SK-N-SH treated with all-trans-retinoic acid at 6 μM for 48 hours (cell line): ENCODE data around the gene TNS2.

Experiments used
- ATAC-seq: fragments of 200-7000 bp; cut with Tn5 transposase; 3 replicates; pipeline ENCODE4 v1.9.1; 2020; ENCODE audit warnings: mild to moderate bottlenecking, moderate library complexity
- ARNTL ChIP-seq: fragments of 450-650 bp; formaldehyde crosslinking; IDR thresholded peaks from 2 replicates; pipeline ENCODE4 v1.5.0; 2020; ENCODE audit warnings: low read depth, mild to moderate bottlenecking, moderate library complexity, borderline replicate concordance
- BACH2 ChIP-seq: fragments of 250-450 bp; sonication (Bioruptor Pico); IDR thresholded peaks from 2 replicates; pipeline ENCODE4 v1.9.0; 2021; ENCODE audit warnings: mild to moderate bottlenecking, borderline replicate concordance
- CSDC2 ChIP-seq: fragments of 250-450 bp; sonication (Bioruptor Pico); IDR thresholded peaks from 2 replicates; pipeline ENCODE4 v1.5.0; 2020; ENCODE audit warnings: mild to moderate bottlenecking, moderate library complexity
- ESRRG ChIP-seq: fragments of 250-450 bp; sonication (Bioruptor Pico); IDR thresholded peaks from 2 replicates; pipeline ENCODE4 v1.6.1; 2021; ENCODE audit warnings: mild to moderate bottlenecking
- GLIS3 ChIP-seq: fragments of 250-450 bp; sonication (Bioruptor Pico); IDR thresholded peaks from 2 replicates; pipeline ENCODE4 v1.5.0; 2020; ENCODE audit warnings: mild to moderate bottlenecking, moderate library complexity
- ISL1 ChIP-seq: fragments of 250-450 bp; sonication (Bioruptor Pico); IDR thresholded peaks from 2 replicates; pipeline ENCODE4 v2.1.2; 2022; ENCODE audit warnings: mild to moderate bottlenecking, moderate library complexity
- OSR1 ChIP-seq: fragments of 250-450 bp; sonication (Bioruptor Pico); IDR thresholded peaks from 2 replicates; pipeline ENCODE4 v1.8.0; 2022; ENCODE audit warnings: moderate library complexity, mild to moderate bottlenecking, inconsistent platforms
- PATZ1 ChIP-seq: fragments of 250-450 bp; sonication (Bioruptor Pico); IDR thresholded peaks from 2 replicates; pipeline ENCODE4 v1.8.0; 2020; ENCODE audit warnings: mild to moderate bottlenecking, moderate library complexity, borderline replicate concordance
- POU6F1 ChIP-seq: fragments of 250-450 bp; sonication (Bioruptor Pico); IDR thresholded peaks from 2 replicates; pipeline ENCODE4 v1.8.0; 2021; ENCODE audit warnings: low read depth, mild to moderate bottlenecking, moderate library complexity, borderline replicate concordance
- PPARA ChIP-seq: fragments of 250-450 bp; sonication (Bioruptor Pico); IDR thresholded peaks from 2 replicates; pipeline ENCODE4 v1.5.0; 2020; ENCODE audit warnings: mild to moderate bottlenecking, borderline replicate concordance
- RARB ChIP-seq: fragments of 250-450 bp; sonication (Bioruptor Pico); IDR thresholded peaks from 2 replicates; pipeline ENCODE4 v1.8.0; 2021; ENCODE audit warnings: mild to moderate bottlenecking, moderate library complexity
- SNAI2 ChIP-seq: fragments of 250-450 bp; sonication (Bioruptor Pico); IDR thresholded peaks from 2 replicates; pipeline ENCODE4 v1.5.0; 2020; ENCODE audit warnings: mild to moderate bottlenecking, moderate library complexity
- TCF4 ChIP-seq: fragments of 250-450 bp; sonication (Bioruptor Pico); IDR thresholded peaks from 2 replicates; pipeline ENCODE4 v1.8.0; 2021; ENCODE audit warnings: mild to moderate bottlenecking, moderate library complexity, borderline replicate concordance
- TOX ChIP-seq: fragments of 250-450 bp; sonication (Bioruptor Pico); IDR thresholded peaks from 2 replicates; pipeline ENCODE4 v1.8.0; 2021; ENCODE audit warnings: mild to moderate bottlenecking, moderate library complexity, borderline replicate concordance
- TSHZ2 ChIP-seq: fragments of 250-450 bp; sonication (Bioruptor Pico); IDR thresholded peaks from 2 replicates; pipeline ENCODE4 v1.5.0; 2020; ENCODE audit warnings: mild to moderate bottlenecking, moderate library complexity
- ZC3H10 ChIP-seq: fragments of 250-450 bp; sonication (Bioruptor Pico); IDR thresholded peaks from 2 replicates; pipeline ENCODE4 v1.5.1; 2021; ENCODE audit warnings: mild to moderate bottlenecking, moderate library complexity
- ZFP3 ChIP-seq: fragments of 250-450 bp; sonication (Bioruptor Pico); IDR thresholded peaks from 2 replicates; pipeline ENCODE4 v1.5.0; 2020; ENCODE audit warnings: mild to moderate bottlenecking, moderate library complexity
- ZFP30 ChIP-seq: fragments of 450-650 bp; formaldehyde crosslinking; IDR thresholded peaks from 2 replicates; pipeline ENCODE4 v1.5.0; 2022; ENCODE audit warnings: mild to moderate bottlenecking, moderate library complexity
- ZNF565 ChIP-seq: fragments of 450-650 bp; formaldehyde crosslinking; conservative IDR thresholded peaks from 2 replicates; pipeline ENCODE4 v1.5.0; 2020; ENCODE audit warnings: low read depth, mild to moderate bottlenecking, moderate library complexity
- ZNF70 ChIP-seq: fragments of 450-650 bp; formaldehyde crosslinking; IDR thresholded peaks from 2 replicates; pipeline ENCODE4 v1.5.0; 2020; ENCODE audit warnings: mild to moderate bottlenecking, moderate library complexity
- ZNF8 ChIP-seq: fragments of 450-650 bp; formaldehyde crosslinking; IDR thresholded peaks from 2 replicates; pipeline ENCODE4 v1.5.0; 2020; ENCODE audit warnings: mild to moderate bottlenecking, moderate library complexity
- TF ChIP-seq, protein P1 (sequence below): fragments of 250-450 bp; sonication (Bioruptor Pico); IDR thresholded peaks from 2 replicates; pipeline ENCODE4 v1.5.1; 2020; ENCODE audit warnings: low read depth, mild to moderate bottlenecking, moderate library complexity

TNS2 gene

DNA sequence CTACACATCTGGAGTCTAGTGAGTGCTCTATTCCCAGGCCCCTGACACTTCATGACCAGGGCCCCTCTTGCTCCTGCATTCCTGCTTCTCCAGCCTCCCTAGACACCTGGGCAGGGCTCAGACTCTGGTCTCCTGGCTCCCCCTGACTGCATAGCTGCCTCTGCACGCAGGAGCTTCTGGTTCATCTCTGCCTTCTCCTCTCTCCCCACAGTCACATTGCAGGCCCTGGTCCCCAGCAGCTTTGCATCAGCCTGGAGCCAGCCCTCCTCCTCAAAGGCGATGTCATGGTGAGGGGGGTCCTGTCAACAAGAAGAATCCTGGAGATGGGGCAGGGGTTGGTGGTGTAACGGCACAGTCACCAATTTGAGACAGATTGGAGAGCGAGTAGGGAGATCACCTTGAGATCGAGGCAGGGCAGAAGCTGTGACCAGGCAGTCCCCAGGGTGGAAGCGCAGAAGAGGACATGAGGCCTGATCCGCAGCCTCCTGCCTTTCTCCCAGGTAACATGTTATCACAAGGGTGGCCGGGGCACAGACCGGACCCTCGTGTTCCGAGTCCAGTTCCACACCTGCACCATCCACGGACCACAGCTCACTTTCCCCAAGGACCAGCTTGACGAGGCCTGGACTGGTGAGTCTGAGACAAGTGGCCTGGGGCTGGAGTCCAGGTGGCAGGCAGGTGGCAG is 8.1 kb downstream of the TNS2 start (continued):
- TF ChIP-seq, protein P1, sequence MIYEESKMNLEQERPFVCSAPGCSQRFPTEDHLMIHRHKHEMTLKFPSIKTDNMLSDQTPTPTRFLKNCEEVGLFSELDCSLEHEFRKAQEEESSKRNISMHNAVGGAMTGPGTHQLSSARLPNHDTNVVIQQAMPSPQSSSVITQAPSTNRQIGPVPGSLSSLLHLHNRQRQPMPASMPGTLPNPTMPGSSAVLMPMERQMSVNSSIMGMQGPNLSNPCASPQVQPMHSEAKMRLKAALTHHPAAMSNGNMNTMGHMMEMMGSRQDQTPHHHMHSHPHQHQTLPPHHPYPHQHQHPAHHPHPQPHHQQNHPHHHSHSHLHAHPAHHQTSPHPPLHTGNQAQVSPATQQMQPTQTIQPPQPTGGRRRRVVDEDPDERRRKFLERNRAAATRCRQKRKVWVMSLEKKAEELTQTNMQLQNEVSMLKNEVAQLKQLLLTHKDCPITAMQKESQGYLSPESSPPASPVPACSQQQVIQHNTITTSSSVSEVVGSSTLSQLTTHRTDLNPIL (CRISPR knock-in tag), result no peak
- no peak for TF ChIP-seq GLIS3 (CRISPR knock-in tag)
- no peak for TF ChIP-seq ZFP30
- no peak for TF ChIP-seq ARNTL (CRISPR knock-in tag)
- no peak for TF ChIP-seq TCF4 (CRISPR knock-in tag)
- TF ChIP-seq RARB (CRISPR knock-in tag), result no peak
- no peak for TF ChIP-seq POU6F1
- no peak for TF ChIP-seq ZNF8 (CRISPR knock-in tag)
- TF ChIP-seq SNAI2, result no peak

DNA sequence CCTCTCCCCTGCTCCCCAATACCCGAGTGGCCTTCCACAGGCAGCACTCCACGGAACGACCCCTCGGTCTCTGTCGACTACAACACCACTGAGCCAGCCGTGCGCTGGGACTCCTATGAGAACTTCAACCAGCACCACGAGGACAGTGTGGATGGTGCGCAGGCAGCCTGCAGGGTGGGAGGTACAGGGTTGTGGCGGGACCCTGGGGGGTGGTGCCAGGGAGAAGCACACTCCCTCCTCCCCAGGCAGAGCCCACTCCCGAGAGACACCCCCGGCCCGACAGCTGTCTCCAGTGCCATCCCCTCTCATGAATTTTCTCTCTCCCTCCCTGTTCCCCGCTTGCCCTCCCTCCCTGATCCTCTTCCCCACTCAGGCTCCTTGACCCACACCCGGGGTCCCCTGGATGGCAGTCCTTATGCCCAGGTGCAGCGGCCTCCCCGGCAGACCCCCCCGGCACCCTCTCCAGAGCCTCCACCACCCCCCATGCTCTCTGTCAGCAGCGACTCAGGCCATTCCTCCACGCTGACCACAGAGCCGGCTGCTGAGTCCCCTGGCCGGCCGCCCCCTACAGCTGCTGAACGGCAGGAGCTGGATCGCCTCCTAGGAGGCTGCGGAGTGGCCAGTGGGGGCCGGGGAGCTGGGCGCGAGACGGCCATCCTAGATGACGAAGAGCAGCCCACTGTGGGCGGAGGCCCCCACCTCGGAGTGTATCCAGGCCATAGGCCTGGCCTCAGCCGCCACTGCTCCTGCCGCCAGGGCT is 9.0 kb downstream of the TNS2 start:
- no peak for ATAC-seq
- TF ChIP-seq PPARA (CRISPR knock-in tag), result no peak
- TF ChIP-seq ESRRG (CRISPR knock-in tag), result no peak
- no peak for TF ChIP-seq ARNTL (CRISPR knock-in tag)
- no peak for TF ChIP-seq ZFP3
- no peak for TF ChIP-seq ZC3H10 (CRISPR knock-in tag)
- no peak for TF ChIP-seq ZNF8 (CRISPR knock-in tag)
- no peak for TF ChIP-seq CSDC2 (CRISPR knock-in tag)
- TF ChIP-seq TSHZ2 (CRISPR knock-in tag), result no peak
- TF ChIP-seq, protein P1 (CRISPR knock-in tag), result no peak
- TF ChIP-seq BACH2, result no peak
- no peak for TF ChIP-seq ISL1 (CRISPR knock-in tag)
- no peak for TF ChIP-seq ZNF565 (CRISPR knock-in tag)
- no peak for TF ChIP-seq PATZ1 (CRISPR knock-in tag)
- TF ChIP-seq OSR1 (CRISPR knock-in tag), result no peak
- TF ChIP-seq GLIS3 (CRISPR knock-in tag), result no peak

- no peak; the same call in 2 of the 3 replicates for ATAC-seq
Measured at GRCh38 chr12:53059434-53060063, 9.7 kb downstream of the TNS2 start.

More at GRCh38 chr12:53059434-53060063, 9.7 kb downstream of the TNS2 start:
- TF ChIP-seq TOX (CRISPR knock-in tag) (no peak), ZNF70 (CRISPR knock-in tag) (no peak), SNAI2 (no peak), CSDC2 (CRISPR knock-in tag) (no peak), ZNF565 (CRISPR knock-in tag) (no peak), RARB (CRISPR knock-in tag) (no peak), PATZ1 (CRISPR knock-in tag) (no peak), GLIS3 (CRISPR knock-in tag) (no peak), BACH2 (no peak), OSR1 (CRISPR knock-in tag) (no peak)
- TF ChIP-seq, all 23 proteins: peak for 0
